WERI-Rb-1 (cell line): ENCODE data around the gene TCFL5.

Experiments used
- DNase-seq: peaks from one replicate; pipeline ENCODE4 v3.0.0-alpha.2; 2020
- H3K27ac ChIP-seq: fragments of 250-450 bp; sonication (Bioruptor Pico); 2 replicates; pipeline ENCODE4 v1.5.1; 2020; ENCODE audit warnings: mild to moderate bottlenecking, moderate library complexity
- H3K27me3 ChIP-seq: fragments of 250-450 bp; sonication (Bioruptor Pico); 2 replicates; pipeline ENCODE4 v1.5.1; 2021; ENCODE audit warnings: mild to moderate bottlenecking, low read depth, moderate library complexity; ENCODE audit not compliant: insufficient read depth, severe bottlenecking
- H3K36me3 ChIP-seq: fragments of 250-450 bp; sonication (Bioruptor Pico); 2 replicates; pipeline ENCODE4 v1.5.1; 2020; ENCODE audit warnings: mild to moderate bottlenecking, moderate library complexity
- H3K4me3 ChIP-seq: 2 replicates; pipeline ENCODE4 v1.5.1; 2011; ENCODE audit warnings: low read depth, mild to moderate bottlenecking, control low read depth, low read length
- H3K9me3 ChIP-seq: fragments of 250-450 bp; sonication (Bioruptor Pico); 2 replicates; pipeline ENCODE4 v1.5.1; 2021; ENCODE audit warnings: mild to moderate bottlenecking, moderate library complexity; ENCODE audit not compliant: severe bottlenecking
- TF ChIP-seq, protein P1 (sequence below): IDR thresholded peaks from 2 replicates; pipeline ENCODE4 v1.5.1; 2011; ENCODE audit warnings: low read depth, mild to moderate bottlenecking, control low read depth, inconsistent platforms, low read length

Gene TCFL5

DNA sequence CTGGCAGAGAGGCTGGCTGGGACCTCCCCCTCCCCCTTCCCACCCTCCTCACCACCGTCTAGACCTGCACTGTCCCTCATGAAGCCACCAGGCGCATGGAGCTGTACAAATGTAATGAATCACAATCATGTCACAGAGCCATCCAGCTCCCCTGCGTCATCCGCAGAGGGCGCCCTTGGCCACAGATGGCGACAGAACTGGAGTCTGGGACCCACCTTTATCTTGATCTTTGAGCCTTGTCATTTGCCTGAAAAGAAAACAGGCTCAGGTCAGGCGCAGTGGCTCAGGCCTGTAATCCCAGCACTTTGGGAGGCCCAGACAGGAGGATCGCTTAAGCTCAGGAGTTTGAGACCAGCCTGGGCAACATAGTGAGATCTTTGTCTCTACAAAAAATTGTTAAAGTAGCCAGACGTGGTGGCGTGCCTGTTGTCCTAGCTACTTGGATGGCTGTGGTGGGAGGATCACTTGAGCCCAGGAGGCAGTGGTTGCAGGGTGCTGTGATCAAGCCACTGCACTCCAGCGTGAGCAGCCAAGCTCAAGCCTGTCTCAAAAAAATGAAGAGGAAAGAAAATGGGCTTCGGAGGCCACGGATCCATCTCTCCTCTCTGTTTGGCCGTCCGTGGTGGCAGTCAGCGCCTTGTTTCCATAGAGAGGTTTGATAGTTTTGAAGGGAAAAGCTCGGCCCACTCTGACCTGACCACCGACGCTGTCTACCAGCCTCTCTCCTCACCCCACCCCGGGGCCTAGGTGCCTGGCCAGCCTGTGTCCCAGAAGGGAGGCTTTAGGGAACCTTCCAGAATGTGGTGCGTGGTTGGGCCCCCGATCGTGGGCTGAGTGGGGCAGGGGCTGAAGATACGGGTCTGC is 38.6 kb downstream of the TCFL5 start:
- Histone ChIP-seq H3K9me3 (no peaks in the 10 kb centered on the region), H3K27me3 (no peaks in the 10 kb centered on the region), H3K27ac (peak overlapping the region; percentile 58), H3K36me3 (no peaks in the 10 kb centered on the region), H3K4me3 (no peak overlapping the region)
- DNase-seq, result peak; percentile 92
- TF ChIP-seq, protein P1, sequence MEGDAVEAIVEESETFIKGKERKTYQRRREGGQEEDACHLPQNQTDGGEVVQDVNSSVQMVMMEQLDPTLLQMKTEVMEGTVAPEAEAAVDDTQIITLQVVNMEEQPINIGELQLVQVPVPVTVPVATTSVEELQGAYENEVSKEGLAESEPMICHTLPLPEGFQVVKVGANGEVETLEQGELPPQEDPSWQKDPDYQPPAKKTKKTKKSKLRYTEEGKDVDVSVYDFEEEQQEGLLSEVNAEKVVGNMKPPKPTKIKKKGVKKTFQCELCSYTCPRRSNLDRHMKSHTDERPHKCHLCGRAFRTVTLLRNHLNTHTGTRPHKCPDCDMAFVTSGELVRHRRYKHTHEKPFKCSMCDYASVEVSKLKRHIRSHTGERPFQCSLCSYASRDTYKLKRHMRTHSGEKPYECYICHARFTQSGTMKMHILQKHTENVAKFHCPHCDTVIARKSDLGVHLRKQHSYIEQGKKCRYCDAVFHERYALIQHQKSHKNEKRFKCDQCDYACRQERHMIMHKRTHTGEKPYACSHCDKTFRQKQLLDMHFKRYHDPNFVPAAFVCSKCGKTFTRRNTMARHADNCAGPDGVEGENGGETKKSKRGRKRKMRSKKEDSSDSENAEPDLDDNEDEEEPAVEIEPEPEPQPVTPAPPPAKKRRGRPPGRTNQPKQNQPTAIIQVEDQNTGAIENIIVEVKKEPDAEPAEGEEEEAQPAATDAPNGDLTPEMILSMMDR, result peak; percentile 82

DNA sequence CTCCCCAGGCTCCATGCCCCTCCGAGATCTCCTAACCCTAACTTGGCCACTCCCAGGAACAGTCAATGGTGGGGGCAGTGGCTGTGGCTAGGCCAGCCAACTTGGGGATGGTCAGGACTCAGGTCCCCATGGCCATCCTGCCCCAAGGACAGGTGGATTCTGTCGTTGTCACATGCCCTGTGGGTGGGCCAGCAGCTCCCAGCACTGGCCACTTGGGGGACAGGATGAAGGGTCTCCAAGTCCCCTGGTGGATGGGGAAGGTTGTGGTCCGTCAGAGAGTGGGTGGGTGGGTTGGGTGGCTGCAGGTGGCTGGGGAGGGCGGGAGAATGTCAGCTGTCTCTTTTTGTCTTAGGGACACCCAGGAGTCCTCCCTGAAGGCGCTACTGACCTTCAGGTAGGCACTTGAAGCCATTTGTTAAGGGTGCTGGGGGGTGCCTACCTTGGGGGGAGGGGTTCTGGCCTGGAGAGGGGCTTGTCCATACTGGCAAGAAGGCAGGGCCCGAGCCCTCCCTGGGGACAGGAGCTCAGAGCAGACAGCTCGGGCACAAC is 39.3 kb downstream of the TCFL5 start:
- H3K27ac ChIP-seq, result peak overlapping the region; percentile 58
- DNase-seq, result peak; percentile 48

DNA sequence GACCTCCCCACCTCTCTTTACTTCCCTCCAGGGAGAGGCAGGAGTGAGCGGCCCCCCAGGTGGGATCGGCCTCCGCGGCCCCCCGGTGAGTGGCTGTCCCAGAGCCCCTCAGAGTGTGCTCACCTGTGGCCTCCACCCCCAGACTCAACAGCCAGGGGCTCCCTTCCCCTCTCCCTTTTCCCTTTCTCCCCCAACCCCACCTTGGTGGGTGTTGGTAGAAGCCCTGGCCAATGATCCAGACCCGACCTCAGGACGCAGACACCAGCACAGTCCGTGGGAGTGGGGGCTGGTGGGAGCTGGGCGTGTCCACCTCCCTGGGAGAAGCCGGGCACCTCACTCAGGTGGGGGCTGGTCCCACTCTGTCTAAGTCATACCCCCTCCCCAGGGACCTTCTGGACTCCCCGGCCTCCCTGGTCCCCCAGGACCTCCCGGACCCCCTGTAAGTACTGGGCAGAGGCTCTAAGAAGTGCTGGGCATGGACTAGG is 39.9 kb downstream of the TCFL5 start:
- no peak overlapping the region for H3K27ac ChIP-seq
- TF ChIP-seq, protein P1, result no peak
- H3K27me3 ChIP-seq, result no peaks in the 10 kb centered on the region
- H3K9me3 ChIP-seq, result no peaks in the 10 kb centered on the region
- no peaks in the 10 kb centered on the region for H3K36me3 ChIP-seq
- DNase-seq, result no peak
- H3K4me3 ChIP-seq, result no peak overlapping the region

More for the DNA sequence above, 39.3 kb downstream of the TCFL5 start:
- H3K9me3 ChIP-seq, result no peaks in the 10 kb centered on the region
- no peaks in the 10 kb centered on the region for H3K36me3 ChIP-seq
- H3K27me3 ChIP-seq, result no peaks in the 10 kb centered on the region
- TF ChIP-seq, protein P1, result 0 out of 2 replicates have a peak, but pooled peaks have one; percentile 35
- no peak overlapping the region for H3K4me3 ChIP-seq

DNA sequence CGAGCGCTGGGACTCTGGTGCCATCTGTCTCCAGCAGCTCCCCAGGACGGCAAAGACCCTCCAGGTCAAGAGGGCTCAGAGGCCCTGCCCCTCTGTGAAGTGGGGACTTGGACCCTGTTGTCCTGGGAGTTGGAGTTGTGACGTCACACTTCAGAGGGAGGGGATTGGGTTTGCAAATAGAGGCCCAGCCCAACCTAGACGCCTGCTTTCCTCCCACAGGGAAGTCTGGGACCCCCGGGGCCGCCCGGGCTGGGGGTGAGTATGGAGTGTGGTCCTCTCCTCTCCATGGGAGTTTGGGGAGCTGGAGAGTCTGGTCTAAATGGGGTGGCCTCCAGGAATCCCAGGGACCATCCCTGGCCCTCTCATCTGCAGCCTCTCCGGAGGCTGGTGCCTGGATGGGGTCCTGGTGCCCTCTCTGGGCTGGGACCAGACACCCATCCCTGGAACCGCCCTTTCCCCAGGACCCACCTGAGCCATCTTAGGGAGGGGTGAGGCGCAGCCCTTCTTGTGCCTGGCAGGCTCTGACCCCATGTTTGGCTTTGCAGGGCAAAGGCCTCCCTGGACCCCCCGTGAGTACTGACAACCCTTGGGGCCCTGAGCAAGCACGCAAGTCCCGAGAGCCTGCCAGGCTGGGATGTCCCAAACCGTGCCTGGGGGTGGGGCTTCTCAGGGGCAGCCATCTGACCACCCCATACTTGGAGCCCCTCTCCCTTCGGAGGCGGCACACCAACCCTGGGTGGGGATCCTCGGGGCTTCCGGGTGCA is 40.5 kb downstream of the TCFL5 start:
- TF ChIP-seq, protein P1, result no peak
- Histone ChIP-seq H3K9me3 (no peaks in the 10 kb centered on the region), H3K27ac (no peak overlapping the region), H3K36me3 (no peaks in the 10 kb centered on the region), H3K27me3 (no peaks in the 10 kb centered on the region), H3K4me3 (no peak overlapping the region)
- no peak for DNase-seq

DNA sequence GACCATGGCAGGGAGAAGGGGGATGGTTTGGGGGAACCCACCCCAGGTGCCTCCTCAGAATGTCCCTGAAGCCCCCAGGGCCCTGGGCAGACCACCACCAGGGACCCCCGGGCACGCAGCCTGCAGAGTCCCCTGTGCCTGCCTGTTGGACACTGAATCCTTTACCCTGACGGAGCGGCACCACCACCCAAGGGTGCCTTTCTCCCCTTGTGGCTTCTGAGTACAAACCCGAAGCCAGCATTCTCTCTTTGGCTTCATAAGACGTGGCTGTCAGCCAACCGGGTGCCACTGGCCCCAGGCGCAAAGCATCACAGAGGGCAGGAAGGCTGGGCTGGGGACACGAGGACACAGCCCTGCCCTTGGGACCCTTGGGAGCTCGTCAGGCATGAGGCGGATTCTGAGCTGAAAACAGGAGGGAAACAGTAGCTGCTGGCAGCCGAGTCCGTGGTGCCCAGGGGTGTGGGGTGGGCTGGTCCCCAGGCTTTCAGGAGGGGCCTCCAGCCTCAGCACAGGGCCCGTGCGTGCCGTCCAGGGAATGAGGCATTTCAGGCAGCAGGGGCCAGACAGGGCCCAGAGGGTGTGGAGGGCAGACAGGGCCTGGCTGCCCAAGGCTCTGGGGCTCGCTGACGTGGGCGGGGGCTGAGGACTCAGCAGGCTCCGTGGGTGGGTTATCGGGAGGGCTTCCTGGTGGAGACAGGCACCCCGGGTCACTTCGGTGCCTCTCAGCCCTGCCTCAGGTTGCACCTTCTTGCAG is 41.2 kb downstream of the TCFL5 start:
- H3K9me3 ChIP-seq, result no peaks in the 10 kb centered on the region
- no peak overlapping the region for H3K27ac ChIP-seq
- TF ChIP-seq, protein P1, result no peak
- no peak overlapping the region for H3K4me3 ChIP-seq
- H3K36me3 ChIP-seq, result no peaks in the 10 kb centered on the region
- DNase-seq, result no peak
- no peaks in the 10 kb centered on the region for H3K27me3 ChIP-seq
